ENCODE results near the gene SLC13A3.

The SLC13A3 gene

DNA sequence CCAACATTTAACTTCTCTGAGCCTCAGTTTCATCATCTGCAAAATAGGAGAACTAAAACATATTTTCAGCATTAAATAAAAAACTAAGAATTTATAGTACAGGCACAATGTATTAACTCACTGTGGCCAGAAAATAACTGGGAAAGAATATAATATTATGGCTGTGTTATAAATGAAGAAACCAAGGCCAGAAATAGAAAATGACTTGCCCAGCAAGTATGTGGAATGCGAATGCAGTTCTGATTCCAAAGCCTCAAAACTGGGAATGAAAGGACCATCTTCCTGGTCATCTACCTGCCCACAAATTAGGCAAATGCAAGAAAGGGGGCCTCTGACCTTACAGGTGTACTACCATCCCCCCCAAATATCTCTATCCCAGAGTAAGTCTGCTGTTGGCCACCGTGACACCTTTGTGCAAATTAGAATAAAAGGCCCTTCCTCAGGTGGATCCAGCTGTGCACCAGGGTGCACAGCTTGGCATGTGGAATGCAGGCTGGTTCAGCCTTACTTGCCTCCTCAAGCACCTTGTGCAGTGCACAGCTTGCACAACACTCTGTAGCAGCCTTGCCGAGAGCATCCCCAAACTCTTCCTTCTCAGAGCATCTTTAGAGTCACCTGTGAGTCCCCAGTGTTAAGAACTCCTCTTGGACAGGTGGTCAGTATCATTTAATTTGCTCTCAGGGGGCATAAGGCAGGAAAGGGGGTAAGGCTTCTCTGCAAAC is 4.4 kb downstream of the SLC13A3 start:
- H3K9me3 ChIP-seq (ENCODE audit: insufficient read depth, low read depth, low read length) = no peaks in the 10 kb centered on the region
- no peak overlapping the region for H3K4me3 ChIP-seq (ENCODE audit: low read length)

GRCh38 chr20:46646122-46646521 is 5.1 kb downstream of the SLC13A3 start:
- no peak overlapping the region for H3K9ac ChIP-seq (ENCODE audit: low read depth, low read length)
- H3K36me3 ChIP-seq (ENCODE audit: insufficient read depth, low read depth, low read length) = no peaks in the 10 kb centered on the region
- no peak overlapping the region for H3K27ac ChIP-seq (ENCODE audit: low read length)
- H3K9me3 ChIP-seq (ENCODE audit: insufficient read depth, low read depth, low read length) = no peaks in the 10 kb centered on the region
- 0 out of 2 replicates have a peak, but pooled peaks cover 6% of the 10 kb centered on the region for H3K4me1 ChIP-seq (ENCODE audit: insufficient read depth, low read length)
- no peak overlapping the region for H3K4me3 ChIP-seq (ENCODE audit: low read length)
- H3K27me3 ChIP-seq (ENCODE audit: insufficient read depth, low read length) = peaks cover 37% of the 10 kb centered on the region

More for the DNA sequence above, 4.4 kb downstream of the SLC13A3 start:
- no peaks in the 10 kb centered on the region for H3K36me3 ChIP-seq (ENCODE audit: insufficient read depth, low read depth, low read length)
- H3K9ac ChIP-seq (ENCODE audit: low read depth, low read length) = no peak overlapping the region
- H3K27ac ChIP-seq (ENCODE audit: low read length) = no peak overlapping the region
- peaks cover 44% of the 10 kb centered on the region for H3K27me3 ChIP-seq (ENCODE audit: insufficient read depth, low read length)
- H3K4me1 ChIP-seq (ENCODE audit: insufficient read depth, low read length) = 0 out of 2 replicates have a peak, but pooled peaks cover 6% of the 10 kb centered on the region

- Histone ChIP-seq H3K36me3 (ENCODE audit: insufficient read depth, low read depth, low read length) (no peaks in the 10 kb centered on the region), H3K4me1 (ENCODE audit: insufficient read depth, low read length) (0 out of 2 replicates have a peak, but pooled peaks cover 10% of the 10 kb centered on the region), H3K9me3 (ENCODE audit: insufficient read depth, low read depth, low read length) (no peaks in the 10 kb centered on the region), H3K4me3 (ENCODE audit: low read length) (no peak overlapping the region), H3K9ac (ENCODE audit: low read depth, low read length) (no peak overlapping the region), H3K27ac (ENCODE audit: low read length) (no peak overlapping the region), H3K27me3 (ENCODE audit: insufficient read depth, low read length) (peaks cover 23% of the 10 kb centered on the region)
Observed at GRCh38 chr20:46644733-46645132, 6.5 kb downstream of the SLC13A3 start.

- no peak overlapping the region for H3K9ac ChIP-seq (ENCODE audit: low read depth, low read length)
- no peaks in the 10 kb centered on the region for H3K9me3 ChIP-seq (ENCODE audit: insufficient read depth, low read depth, low read length)
- 0 out of 2 replicates have a peak, but pooled peaks cover 10% of the 10 kb centered on the region for H3K4me1 ChIP-seq (ENCODE audit: insufficient read depth, low read length)
- no peaks in the 10 kb centered on the region for H3K36me3 ChIP-seq (ENCODE audit: insufficient read depth, low read depth, low read length)
- peaks cover 17% of the 10 kb centered on the region for H3K27me3 ChIP-seq (ENCODE audit: insufficient read depth, low read length)
- no peak overlapping the region for H3K27ac ChIP-seq (ENCODE audit: low read length)
- no peak overlapping the region for H3K4me3 ChIP-seq (ENCODE audit: low read length)
Observed at GRCh38 chr20:46644160-46644559, 7.1 kb downstream of the SLC13A3 start.

DNA sequence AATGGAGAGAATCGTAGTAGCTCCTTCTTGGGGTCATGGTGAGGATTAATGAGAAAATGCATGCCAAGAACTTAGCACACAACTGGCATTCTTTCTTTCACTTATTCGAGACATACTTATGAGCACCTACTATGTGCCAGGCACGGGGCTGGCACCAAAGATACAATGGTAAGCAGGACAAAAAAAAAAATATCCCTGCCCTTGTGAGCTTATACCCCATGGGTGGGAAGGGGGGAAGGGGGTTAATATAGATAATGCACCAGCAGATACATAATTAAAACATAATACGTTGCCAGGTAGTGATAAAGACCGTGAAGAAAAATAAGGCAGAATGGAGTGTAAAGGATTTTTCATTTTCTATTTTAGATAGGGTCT is 8.3 kb downstream of the SLC13A3 start:
- no peak overlapping the region for H3K27ac ChIP-seq (ENCODE audit: low read length)
- H3K27me3 ChIP-seq (ENCODE audit: insufficient read depth, low read length) = peaks cover 8% of the 10 kb centered on the region; the same call in 1 of the 2 replicates
- no peak overlapping the region for H3K4me3 ChIP-seq (ENCODE audit: low read length)
- no peaks in the 10 kb centered on the region for H3K36me3 ChIP-seq (ENCODE audit: insufficient read depth, low read depth, low read length)
- no peaks in the 10 kb centered on the region for H3K9me3 ChIP-seq (ENCODE audit: insufficient read depth, low read depth, low read length)
- 0 out of 2 replicates have a peak, but pooled peaks cover 10% of the 10 kb centered on the region for H3K4me1 ChIP-seq (ENCODE audit: insufficient read depth, low read length)
- H3K9ac ChIP-seq (ENCODE audit: low read depth, low read length) = no peak overlapping the region

- H3K4me3 ChIP-seq (ENCODE audit: low read length) = no peak overlapping the region
- H3K27me3 ChIP-seq (ENCODE audit: insufficient read depth, low read length) = peaks cover 3% of the 10 kb centered on the region; the same call in 1 of the 2 replicates
- H3K36me3 ChIP-seq (ENCODE audit: insufficient read depth, low read depth, low read length) = no peaks in the 10 kb centered on the region
- H3K4me1 ChIP-seq (ENCODE audit: insufficient read depth, low read length) = 0 out of 2 replicates have a peak, but pooled peaks cover 10% of the 10 kb centered on the region
- H3K9me3 ChIP-seq (ENCODE audit: insufficient read depth, low read depth, low read length) = no peaks in the 10 kb centered on the region
- H3K9ac ChIP-seq (ENCODE audit: low read depth, low read length) = no peak overlapping the region
- H3K27ac ChIP-seq (ENCODE audit: low read length) = no peak overlapping the region
Observed at GRCh38 chr20:46642265-46642968, 8.8 kb downstream of the SLC13A3 start.

- Histone ChIP-seq H3K9ac (ENCODE audit: low read depth, low read length) (no peak overlapping the region), H3K27ac (ENCODE audit: low read length) (no peak overlapping the region), H3K4me3 (ENCODE audit: low read length) (no peak overlapping the region), H3K9me3 (ENCODE audit: insufficient read depth, low read depth, low read length) (no peaks in the 10 kb centered on the region), H3K36me3 (ENCODE audit: insufficient read depth, low read depth, low read length) (no peaks in the 10 kb centered on the region), H3K4me1 (ENCODE audit: insufficient read depth, low read length) (0 out of 2 replicates have a peak, but pooled peaks cover 4% of the 10 kb centered on the region), H3K27me3 (ENCODE audit: insufficient read depth, low read length) (no peaks in the 10 kb centered on the region)
Observed at GRCh38 chr20:46641424-46641823, 9.8 kb downstream of the SLC13A3 start.

DNA sequence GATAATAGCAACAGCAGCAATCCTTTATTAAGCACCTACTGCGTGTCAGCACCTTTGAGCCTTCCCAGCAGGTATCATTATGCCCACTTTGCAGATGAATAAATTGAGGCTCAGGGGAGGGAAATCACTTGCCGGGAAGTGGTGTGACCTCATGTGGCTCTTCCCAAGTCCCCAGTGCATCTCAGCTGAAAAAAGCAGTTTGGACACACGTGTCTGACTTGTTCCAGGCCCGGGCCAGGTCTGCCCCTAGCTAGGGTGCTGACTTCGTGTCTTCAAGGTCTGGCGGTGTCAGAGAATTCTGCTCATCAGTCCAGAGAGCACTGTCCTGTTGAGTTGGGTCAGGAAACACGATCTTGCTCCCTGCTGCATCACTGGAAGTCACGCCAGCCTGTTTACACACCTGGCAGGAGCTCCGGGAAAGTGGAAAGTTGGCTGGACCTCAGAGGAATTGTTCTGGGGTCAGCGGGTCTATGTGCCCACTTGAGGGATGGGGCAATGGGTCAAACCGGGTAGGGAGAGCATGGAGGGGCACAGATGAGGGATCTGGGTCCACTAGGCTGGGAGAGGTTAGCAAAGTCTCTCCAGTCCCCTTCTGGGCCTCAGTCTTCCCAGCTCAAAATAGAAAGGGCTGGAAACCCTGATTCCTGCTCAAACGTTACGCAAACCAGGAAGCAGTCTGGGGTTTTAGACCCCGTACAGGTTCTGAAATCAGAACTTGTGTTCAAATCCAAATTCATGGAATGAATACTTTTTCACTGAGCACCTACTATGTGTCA is 10.5 kb downstream of the SLC13A3 start:
- H3K9ac ChIP-seq (ENCODE audit: low read depth, low read length) = no peak overlapping the region
- H3K4me1 ChIP-seq (ENCODE audit: insufficient read depth, low read length) = 0 out of 2 replicates have a peak, but pooled peaks cover 4% of the 10 kb centered on the region
- H3K36me3 ChIP-seq (ENCODE audit: insufficient read depth, low read depth, low read length) = no peaks in the 10 kb centered on the region
- H3K4me3 ChIP-seq (ENCODE audit: low read length) = no peak overlapping the region
- H3K9me3 ChIP-seq (ENCODE audit: insufficient read depth, low read depth, low read length) = no peaks in the 10 kb centered on the region
- H3K27me3 ChIP-seq (ENCODE audit: insufficient read depth, low read length) = no peaks in the 10 kb centered on the region
- no peak overlapping the region for H3K27ac ChIP-seq (ENCODE audit: low read length)

GRCh38 chr20:46640044-46640443 is 11.2 kb downstream of the SLC13A3 start:
- Histone ChIP-seq H3K27me3 (ENCODE audit: insufficient read depth, low read length) (no peaks in the 10 kb centered on the region), H3K9me3 (ENCODE audit: insufficient read depth, low read depth, low read length) (no peaks in the 10 kb centered on the region), H3K4me3 (ENCODE audit: low read length) (no peak overlapping the region), H3K27ac (ENCODE audit: low read length) (no peak overlapping the region), H3K9ac (ENCODE audit: low read depth, low read length) (no peak overlapping the region), H3K36me3 (ENCODE audit: insufficient read depth, low read depth, low read length) (no peaks in the 10 kb centered on the region), H3K4me1 (ENCODE audit: insufficient read depth, low read length) (0 out of 2 replicates have a peak, but pooled peaks cover 4% of the 10 kb centered on the region)

- Histone ChIP-seq H3K4me1 (ENCODE audit: insufficient read depth, low read length) (0 out of 2 replicates have a peak, but pooled peaks cover 4% of the 10 kb centered on the region), H3K27ac (ENCODE audit: low read length) (no peak overlapping the region), H3K4me3 (ENCODE audit: low read length) (no peak overlapping the region), H3K36me3 (ENCODE audit: insufficient read depth, low read depth, low read length) (no peaks in the 10 kb centered on the region), H3K9me3 (ENCODE audit: insufficient read depth, low read depth, low read length) (no peaks in the 10 kb centered on the region), H3K27me3 (ENCODE audit: insufficient read depth, low read length) (no peaks in the 10 kb centered on the region), H3K9ac (ENCODE audit: low read depth, low read length) (no peak overlapping the region)
Observed at GRCh38 chr20:46639587-46639986, 11.7 kb downstream of the SLC13A3 start.

- Histone ChIP-seq H3K9ac (ENCODE audit: low read depth, low read length) (no peak overlapping the region), H3K9me3 (ENCODE audit: insufficient read depth, low read depth, low read length) (no peaks in the 10 kb centered on the region), H3K4me3 (ENCODE audit: low read length) (no peak overlapping the region), H3K27me3 (ENCODE audit: insufficient read depth, low read length) (no peaks in the 10 kb centered on the region), H3K36me3 (ENCODE audit: insufficient read depth, low read depth, low read length) (no peaks in the 10 kb centered on the region), H3K27ac (ENCODE audit: low read length) (no peak overlapping the region), H3K4me1 (ENCODE audit: insufficient read depth, low read length) (0 out of 2 replicates have a peak, but pooled peaks cover 4% of the 10 kb centered on the region)
Observed at GRCh38 chr20:46638898-46639274, 12.4 kb downstream of the SLC13A3 start.
